Measurements from ENCODE around the gene TCEA3.

Gene TCEA3

GRCh38 chr1:23358310-23358875 lies 66.2 kb downstream of the TCEA3 start:
- TF ChIP-seq SPI1 (IDR thresholded peaks at IDR 0.05; ENCODE audit: borderline replicate concordance, low read depth) (no peak), GABPA (IDR thresholded peaks at IDR 0.05; ENCODE audit: low read depth) (no peak), REST (IDR thresholded peaks at IDR 0.05; ENCODE audit: insufficient replicate concordance, low read depth) (no peak), CTCF (IDR thresholded peaks at IDR 0.05; ENCODE audit: insufficient read depth, low read length) (no peak), POLR2AphosphoS5 (IDR thresholded peaks at IDR 0.05; ENCODE audit: low read depth) (no peak)
- no peaks in the 10 kb centered on the region for H3K27me3 ChIP-seq (ENCODE audit: insufficient read depth, poor library complexity, severe bottlenecking)
- DNase-seq (ENCODE audit: low read depth in 1 of 2, low spot score in 1 of 2): no peak
- H3K4me3 ChIP-seq (replicated peaks; ENCODE audit: insufficient read depth, low read length): no peak overlapping the region
- no peak overlapping the region for H3K27ac ChIP-seq (replicated peaks)

- Histone ChIP-seq H3K4me3 (replicated peaks; ENCODE audit: insufficient read depth, low read length) (no peak overlapping the region), H3K27me3 (ENCODE audit: insufficient read depth, poor library complexity, severe bottlenecking) (no peaks in the 10 kb centered on the region), H3K27ac (replicated peaks) (no peak overlapping the region)
- no peak for DNase-seq (ENCODE audit: low read depth in 1 of 2, low spot score in 1 of 2)
- TF ChIP-seq GABPA (IDR thresholded peaks at IDR 0.05; ENCODE audit: low read depth) (no peak), CTCF (IDR thresholded peaks at IDR 0.05; ENCODE audit: insufficient read depth, low read length) (no peak), POLR2AphosphoS5 (IDR thresholded peaks at IDR 0.05; ENCODE audit: low read depth) (no peak), SPI1 (IDR thresholded peaks at IDR 0.05; ENCODE audit: borderline replicate concordance, low read depth) (no peak), REST (IDR thresholded peaks at IDR 0.05; ENCODE audit: insufficient replicate concordance, low read depth) (no peak)
Measured at GRCh38 chr1:23357138-23357908, 67.2 kb downstream of the TCEA3 start.

GRCh38 chr1:23356471-23357137 lies 67.9 kb downstream of the TCEA3 start:
- no peaks in the 10 kb centered on the region for H3K27me3 ChIP-seq (ENCODE audit: insufficient read depth, poor library complexity, severe bottlenecking)
- no peak for DNase-seq (ENCODE audit: low read depth in 1 of 2, low spot score in 1 of 2)
- no peak overlapping the region for H3K4me3 ChIP-seq (replicated peaks; ENCODE audit: insufficient read depth, low read length)
- no peak overlapping the region for H3K27ac ChIP-seq (replicated peaks)
- TF ChIP-seq CTCF (IDR thresholded peaks at IDR 0.05; ENCODE audit: insufficient read depth, low read length) (no peak), POLR2AphosphoS5 (IDR thresholded peaks at IDR 0.05; ENCODE audit: low read depth) (no peak), REST (IDR thresholded peaks at IDR 0.05; ENCODE audit: insufficient replicate concordance, low read depth) (no peak), GABPA (IDR thresholded peaks at IDR 0.05; ENCODE audit: low read depth) (no peak), SPI1 (IDR thresholded peaks at IDR 0.05; ENCODE audit: borderline replicate concordance, low read depth) (no peak)

Data from HL-60 (cell line).